B cell (primary cell): ENCODE results near the gene ST8SIA6. TPM values are rescaled to one million over a fixed set of nuclear protein-coding genes. Genes with fewer than 3 reads are reported as not detected.

Experiments used
- ATAC-seq: fragments of 200-7000 bp; cut with Tn5 transposase; one replicate; pipeline ENCODE4 v1.10.0; 2021; ENCODE audit warnings: low read depth, mild to moderate bottlenecking, moderate number of reproducible peaks, moderate library complexity
- CTCF ChIA-PET: fragments of 350-600 bp; sonication (Branson Sonifier 250); formaldehyde crosslinking; loops from one replicate; lab custom pipeline; 2021; ENCODE audit warnings: antibody characterized with exemption, inconsistent platforms; lab: Charles Lee
- POLR2A ChIA-PET: fragments of 350-600 bp; sonication (Branson Sonifier 250); formaldehyde crosslinking; loops from one replicate; lab custom pipeline; 2021; ENCODE audit warnings: antibody characterized with exemption; lab: Charles Lee
- DNase-seq: peaks from one replicate; pipeline ENCODE4 v3.0.0; 2013
- H2AFZ ChIP-seq: 2 replicates; pipeline ENCODE4 v1.6.1; 2012; ENCODE audit warnings: mild to moderate bottlenecking, low read depth, low read length; ENCODE audit not compliant: insufficient read depth, poor library complexity, severe bottlenecking
- H3K27ac ChIP-seq, 2 donors: 1 replicate in 1 of 2; 2 replicates in 1 of 2; pipeline ENCODE4 v1.5.1; 2012 to 2013; ENCODE audit warnings: low read length in 2 of 2, mild to moderate bottlenecking in 2 of 2, moderate library complexity in 1 of 2
- H3K27me3 ChIP-seq, 4 experiments: fragments of 200-600 bp in 1 of 4; sonication (generic) in 1 of 4; replicated peaks in 1 of 4; 1 replicate in 2 of 4; 2 replicates in 2 of 4; pipeline versions ENCODE4 v1.6.1 to v1.7.0; 2013 to 2016; ENCODE audit warnings: low read length in 3 of 4, mild to moderate bottlenecking in 2 of 4, mixed read lengths in 1 of 4, moderate library complexity in 1 of 4; ENCODE audit not compliant: insufficient read depth in 4 of 4, control insufficient read depth in 3 of 4; ENCODE audit errors: control extremely low read depth in 1 of 4
- H3K36me3 ChIP-seq, 2 experiments: replicated peaks in 1 of 2; 1 replicate in 1 of 2; 2 replicates in 1 of 2; pipeline versions ENCODE4 v1.6.1 to v1.7.1; 2013; ENCODE audit warnings: low read length in 1 of 2; ENCODE audit not compliant: insufficient read depth in 2 of 2, control insufficient read depth in 1 of 2; ENCODE audit errors: control extremely low read depth in 1 of 2, extremely low read depth in 1 of 2
- H3K4me1 ChIP-seq, 2 donors: fragments of 200-600 bp in 1 of 2; sonication (generic) in 1 of 2; 1 replicate in 1 of 2; 2 replicates in 1 of 2; pipeline versions ENCODE4 v1.5.1 to v1.6.1; 2013 to 2017; ENCODE audit warnings: low read length in 2 of 2; ENCODE audit not compliant: control insufficient read depth in 2 of 2, insufficient read depth in 2 of 2
- H3K4me2 ChIP-seq: replicated peaks from 2 replicates; pipeline ENCODE3; 2012; ENCODE audit warnings: mild to moderate bottlenecking, low read depth, low read length; ENCODE audit not compliant: poor library complexity, severe bottlenecking
- H3K4me3 ChIP-seq, 5 experiments: fragments of 200-600 bp in 1 of 5; sonication (generic) in 1 of 5; 1 replicate in 3 of 5; 2 replicates in 2 of 5; pipeline versions ENCODE4 v1.5.1 to v1.7.0; 2011 to 2016; ENCODE audit warnings: low read length in 4 of 5, mild to moderate bottlenecking in 4 of 5, low read depth in 2 of 5, control low read depth in 1 of 5, moderate library complexity in 1 of 5; ENCODE audit not compliant: insufficient read depth in 1 of 5; ENCODE audit errors: control extremely low read depth in 1 of 5, extremely low read depth in 1 of 5
- H3K79me2 ChIP-seq: fragments of 200-600 bp; sonication (generic); one replicate; pipeline ENCODE4 v1.6.0; 2016; ENCODE audit warnings: low read length; ENCODE audit not compliant: control insufficient read depth, insufficient read depth
- H3K9ac ChIP-seq: fragments of 200-600 bp; sonication (generic); 2 replicates; pipeline ENCODE4 v1.6.1; 2017; ENCODE audit warnings: mild to moderate bottlenecking, low read length, moderate library complexity
- H3K9me3 ChIP-seq, 3 donors: one replicate each; pipeline versions ENCODE4 v1.6.1 to v1.7.1; 2013; ENCODE audit warnings: low read length in 2 of 3; ENCODE audit not compliant: control insufficient read depth in 2 of 3, insufficient read depth in 1 of 3; ENCODE audit errors: control extremely low read depth in 1 of 3
- H4K20me1 ChIP-seq: 2 replicates; pipeline ENCODE4 v1.6.0; 2012; ENCODE audit warnings: mild to moderate bottlenecking, low read length; ENCODE audit not compliant: insufficient read depth, control insufficient read depth, poor library complexity, severe bottlenecking
- H3K27ac Mint-ChIP-seq: one replicate; pipeline ENCODE4 v1.8.0; 2021; ENCODE audit warnings: mixed read lengths
- H3K27me3 Mint-ChIP-seq: one replicate; pipeline ENCODE4 v1.8.0; 2021; ENCODE audit warnings: mixed read lengths
- H3K4me1 Mint-ChIP-seq: one replicate; pipeline ENCODE4 v1.8.0; 2021; ENCODE audit warnings: mixed read lengths
- H3K4me3 Mint-ChIP-seq: one replicate; pipeline ENCODE4 v1.8.0; 2021; ENCODE audit warnings: mixed read lengths
- H3K9me3 Mint-ChIP-seq: one replicate; pipeline ENCODE4 v1.8.0; 2022; ENCODE audit warnings: mixed read lengths; ENCODE audit not compliant: insufficient read depth
- EZH2 ChIP-seq: IDR thresholded peaks from 2 replicates; pipeline ENCODE4 v1.6.1; 2012; ENCODE audit warnings: borderline replicate concordance, low read depth, mild to moderate bottlenecking, moderate library complexity, low read length; ENCODE audit not compliant: insufficient read depth, poor library complexity, severe bottlenecking
- WGBS: methylation state at CpG from one replicate; pipeline ENCODE4 v1.1.5; 2013; ENCODE audit warnings: missing lambda C conversion rate; ENCODE audit not compliant: insufficient coverage; 5-methylcytosine and 5-hydroxymethylcytosine counted together
- intact Hi-C: fragments of 100-400 bp; cut with micrococcal nuclease; formaldehyde crosslinking; loops from one replicate; pipeline ENCODE4 v1.10.0; 2022
- polyA plus RNA-seq: library from polyadenylated mRNA; depleted of rRNA; stranded (reverse); fragments of >200 nt; gene quantifications from 2 replicates; pipeline ENCODE4 v1.2.3, GENCODE V29; 2012
- total RNA-seq, 2 donors: library from RNA; stranded (reverse); fragments of 120-200 nt in 1 of 2; gene quantifications; 1 replicate in 1 of 2; 2 replicates in 1 of 2; pipeline versions ENCODE4 v1.2.3 to v1.2.4, GENCODE V29; 2013 to 2022
- TF ChIP-seq, protein P1 (sequence below): fragments of 200-600 bp; IDR thresholded peaks from one replicate; pipeline ENCODE4 v1.8.0; 2022; ENCODE audit warnings: antibody characterized with exemption, mild to moderate bottlenecking

ST8SIA6 gene
- total and polyA plus RNA-seq, 2 donors (not counting 1 experiment from before 2014, with no cell fraction given) = 0.04 TPM; not detected in 1

GRCh38 chr10:17445400-17445998 lies 8.9 kb downstream of the ST8SIA6 start:
- H3K4me2 ChIP-seq = no peak overlapping the region
- H4K20me1 ChIP-seq = no peaks in the 10 kb centered on the region
- DNase-seq (no peak), ATAC-seq (no peak)
- H3K27ac Mint-ChIP-seq = no peak overlapping the region
- no peak overlapping the region for H3K9ac ChIP-seq
- H3K4me1 ChIP-seq = no peaks in the 10 kb centered on the region
- intact Hi-C loops = no loop called here
- peaks cover 49% of the 10 kb centered on the region for H3K27me3 Mint-ChIP-seq
- H3K4me3 Mint-ChIP-seq = no peak overlapping the region
- ChIA-PET POLR2A (no interaction called here), CTCF (no interaction called here)
- 76% methylated on average over 2 of the region's 5 CpGs for WGBS
- TF ChIP-seq, protein P1, sequence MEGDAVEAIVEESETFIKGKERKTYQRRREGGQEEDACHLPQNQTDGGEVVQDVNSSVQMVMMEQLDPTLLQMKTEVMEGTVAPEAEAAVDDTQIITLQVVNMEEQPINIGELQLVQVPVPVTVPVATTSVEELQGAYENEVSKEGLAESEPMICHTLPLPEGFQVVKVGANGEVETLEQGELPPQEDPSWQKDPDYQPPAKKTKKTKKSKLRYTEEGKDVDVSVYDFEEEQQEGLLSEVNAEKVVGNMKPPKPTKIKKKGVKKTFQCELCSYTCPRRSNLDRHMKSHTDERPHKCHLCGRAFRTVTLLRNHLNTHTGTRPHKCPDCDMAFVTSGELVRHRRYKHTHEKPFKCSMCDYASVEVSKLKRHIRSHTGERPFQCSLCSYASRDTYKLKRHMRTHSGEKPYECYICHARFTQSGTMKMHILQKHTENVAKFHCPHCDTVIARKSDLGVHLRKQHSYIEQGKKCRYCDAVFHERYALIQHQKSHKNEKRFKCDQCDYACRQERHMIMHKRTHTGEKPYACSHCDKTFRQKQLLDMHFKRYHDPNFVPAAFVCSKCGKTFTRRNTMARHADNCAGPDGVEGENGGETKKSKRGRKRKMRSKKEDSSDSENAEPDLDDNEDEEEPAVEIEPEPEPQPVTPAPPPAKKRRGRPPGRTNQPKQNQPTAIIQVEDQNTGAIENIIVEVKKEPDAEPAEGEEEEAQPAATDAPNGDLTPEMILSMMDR = no peak
- TF ChIP-seq EZH2 = no peak
- H3K9me3 ChIP-seq = peaks cover 0 to 18% (median 4%) of the 10 kb centered on the region in 3 donors
- H3K79me2 ChIP-seq = no peaks in the 10 kb centered on the region
- peaks cover 0 to 14% (median 6%) of the 10 kb centered on the region in 4 experiments for H3K27me3 ChIP-seq
- no peaks in the 10 kb centered on the region for H3K36me3 ChIP-seq
- no peak overlapping the region for H3K27ac ChIP-seq
- no peaks in the 10 kb centered on the region for H3K4me1 Mint-ChIP-seq
- peaks cover 9% of the 10 kb centered on the region for H3K9me3 Mint-ChIP-seq
- no peak overlapping the region for H2AFZ ChIP-seq
- H3K4me3 ChIP-seq = no peak overlapping the region

DNA sequence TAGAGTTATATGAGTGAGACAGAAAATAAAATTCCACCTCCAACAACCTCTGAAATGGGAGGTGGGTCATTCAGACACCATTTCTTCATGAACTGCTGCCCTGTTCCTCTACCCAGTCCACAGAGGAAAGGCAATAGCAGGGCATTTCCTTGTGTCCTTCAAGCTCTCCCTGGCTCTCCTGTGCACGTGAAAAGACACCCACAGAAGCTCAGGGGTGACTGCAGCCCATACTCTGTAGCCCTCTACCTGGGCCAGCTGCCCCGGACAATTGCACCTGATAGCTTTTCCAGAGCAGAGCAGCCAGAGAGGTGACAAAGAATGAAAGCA lies 10.0 kb downstream of the ST8SIA6 start:
- no peak for TF ChIP-seq EZH2
- TF ChIP-seq, protein P1 = no peak
- peaks cover 6% of the 10 kb centered on the region for H3K9me3 Mint-ChIP-seq
- peaks cover 0 to 18% (median 4%) of the 10 kb centered on the region in 3 donors for H3K9me3 ChIP-seq
- POLR2A ChIA-PET = no interaction called here
- no peak overlapping the region for H3K4me3 Mint-ChIP-seq
- peaks cover 48% of the 10 kb centered on the region for H3K27me3 Mint-ChIP-seq
- H3K4me2 ChIP-seq = no peak overlapping the region
- H3K79me2 ChIP-seq = no peaks in the 10 kb centered on the region
- H3K27me3 ChIP-seq = peaks cover 0 to 12% (median 4%) of the 10 kb centered on the region in 4 experiments
- no peak overlapping the region for H3K9ac ChIP-seq
- no peak overlapping the region for H2AFZ ChIP-seq
- H3K27ac ChIP-seq = no peak overlapping the region
- H3K4me1 ChIP-seq = no peaks in the 10 kb centered on the region
- no peak for DNase-seq
- H4K20me1 ChIP-seq = no peaks in the 10 kb centered on the region
- no peak overlapping the region for H3K4me3 ChIP-seq
- no peaks in the 10 kb centered on the region for H3K36me3 ChIP-seq
- intact Hi-C loops = no loop called here
- H3K27ac Mint-ChIP-seq = no peak overlapping the region
- 64% methylated on average over 2 of the region's 2 CpGs for WGBS
- no peaks in the 10 kb centered on the region for H3K4me1 Mint-ChIP-seq
- ATAC-seq = no peak
- CTCF ChIA-PET = no interaction called here
